Cerebellar cortex (tissue), 1 donor: Measurements from ENCODE around the gene ARL16.

ENCODE experiments used
- DNase-seq: peaks from one replicate; pipeline ENCODE4 v3.0.0-alpha.2; 2015; ENCODE audit warnings: low spot score

Gene ARL16

GRCh38 chr17:81666342-81667191 is 17.0 kb downstream of the ARL16 start, which contains the start of the genes CCDC137 and OXLD1:
Gene CCDC137, plus strand, starts transcription at chr17:81666737. Its CDS starts 30 bp downstream, at chr17:81666767.
Gene OXLD1, minus strand, starts transcription at chr17:81666605. Its CDS starts 28 bp downstream, at chr17:81666577.
- DNase-seq = peak; percentile 95

GRCh38 chr17:81666092-81666341 is 17.6 kb downstream of the ARL16 start:
- peak; percentile 53 for DNase-seq

GRCh38 chr17:81665205-81666091 is 18.1 kb downstream of the ARL16 start:
- DNase-seq = no peak

GRCh38 chr17:81664051-81664470 is 19.5 kb downstream of the ARL16 start:
- DNase-seq = no peak

GRCh38 chr17:81662002-81662401 is 21.6 kb downstream of the ARL16 start:
- DNase-seq = no peak

GRCh38 chr17:81660441-81660840 is 23.2 kb downstream of the ARL16 start:
- DNase-seq = no peak

GRCh38 chr17:81659038-81659437 is 24.6 kb downstream of the ARL16 start:
- DNase-seq = no peak

GRCh38 chr17:81656835-81657234 is 26.8 kb downstream of the ARL16 start:
- no peak for DNase-seq

- DNase-seq = no peak
Measured at GRCh38 chr17:81656118-81656743, 27.4 kb downstream of the ARL16 start, which contains the start of gene PDE6G. Gene PDE6G, minus strand, starts transcription at chr17:81656542. Its CDS starts 3,237 bp downstream, at chr17:81653305.

GRCh38 chr17:81655378-81656117 is 28.0 kb downstream of the ARL16 start:
- DNase-seq = no peak

GRCh38 chr17:81652906-81653771 is 30.5 kb downstream of the ARL16 start:
- DNase-seq = no peak

GRCh38 chr17:81651692-81652091 is 31.9 kb downstream of the ARL16 start:
- DNase-seq = no peak

GRCh38 chr17:81650951-81651350 is 32.6 kb downstream of the ARL16 start:
- no peak for DNase-seq

GRCh38 chr17:81648707-81649085 is 34.9 kb downstream of the ARL16 start:
- DNase-seq = no peak

GRCh38 chr17:81648013-81648706 is 35.4 kb downstream of the ARL16 start:
- DNase-seq = peak; percentile 15

- no peak for DNase-seq
Measured at GRCh38 chr17:81647640-81648012, 36.0 kb downstream of the ARL16 start.

- peak; percentile 92 for DNase-seq
Measured at GRCh38 chr17:81646869-81647600, 36.6 kb downstream of the ARL16 start.

- no peak for DNase-seq
Measured at GRCh38 chr17:81644976-81645952, 38.3 kb downstream of the ARL16 start.
